GM12878 (cell line): ENCODE measurements around the gene PRPF4. TPM values are rescaled to one million over a fixed set of nuclear protein-coding genes. Genes with fewer than 3 reads are reported as not detected.

ENCODE experiments used
- ATAC-seq: fragments of 200-7000 bp; cut with Tn5 transposase; 3 replicates; pipeline ENCODE4 v1.9.1; 2020; ENCODE audit warnings: mild to moderate bottlenecking, moderate library complexity
- BruUV-seq: library from RNA; stranded (reverse); fragments of 400-500 nt; replicated peaks from 2 replicates; lab custom pipeline; 2021; lab: Mats Ljungman, UMichigan
- CTCF ChIA-PET: fragments of 300-600 bp; sonication (Branson Sonifier 250); formaldehyde crosslinking; extraction: SDS; loops from one replicate; lab custom pipeline; 2021; ENCODE audit warnings: inconsistent platforms; lab: Yijun Ruan, JAX
- POLR2A ChIA-PET: fragments of 350-600 bp; formaldehyde crosslinking; extraction: SDS; loops from one replicate; lab custom pipeline; 2021; ENCODE audit warnings: inconsistent platforms; lab: Charles Lee
- RAD21 ChIA-PET: fragments of 300-600 bp; sonication (Branson Sonifier 250); formaldehyde crosslinking; loops from one replicate; lab custom pipeline; 2023; ENCODE audit warnings: antibody characterized with exemption; ENCODE audit not compliant: unreplicated experiment; lab: Charles Lee
- SMC1A ChIA-PET: fragments of 300-600 bp; sonication (Branson Sonifier 250); formaldehyde crosslinking; loops from one replicate; lab custom pipeline; 2023; ENCODE audit not compliant: unreplicated experiment, uncharacterized antibody; lab: Charles Lee
- DNase-seq: peaks from one replicate; pipeline ENCODE4 v3.0.0-alpha.2; 2011; ENCODE audit warnings: low read depth, low spot score
- FAIRE-seq: peaks from 3 replicates; lab custom pipeline; 2011; peaks lifted over from hg19 to GRCh38; lab: Jason Lieb, UNC
- H2AFZ ChIP-seq: 2 replicates; pipeline ENCODE4 v1.6.0; 2011; ENCODE audit warnings: low read depth, low read length, control low read depth; ENCODE audit not compliant: control insufficient read depth
- H3K27ac ChIP-seq: 2 replicates; pipeline ENCODE4 v1.5.1; 2011; ENCODE audit warnings: control low read depth; ENCODE audit not compliant: control insufficient read depth, insufficient read depth
- H3K27me3 ChIP-seq, 2 experiments: replicated peaks in 1 of 2; 2 replicates each; pipeline versions ENCODE4 v1.6.0 to v1.6.1; 2011; ENCODE audit warnings: low read length in 1 of 2; ENCODE audit not compliant: control insufficient read depth in 2 of 2, insufficient read depth in 2 of 2
- H3K36me3 ChIP-seq, 2 experiments: 2 replicates each; pipeline ENCODE4 v1.5.1; 2011; ENCODE audit warnings: low read length in 1 of 2; ENCODE audit not compliant: control insufficient read depth in 2 of 2, insufficient read depth in 2 of 2
- H3K4me1 ChIP-seq: 2 replicates; pipeline ENCODE4 v1.6.1; 2011; ENCODE audit warnings: mild to moderate bottlenecking, low read length, moderate library complexity, mixed read lengths; ENCODE audit not compliant: control insufficient read depth, insufficient read depth
- H3K4me2 ChIP-seq: 2 replicates; pipeline ENCODE4 v1.6.0; 2011; ENCODE audit warnings: control low read depth; ENCODE audit not compliant: control insufficient read depth, insufficient read depth
- H3K4me3 ChIP-seq: fragments of 200-600 bp; sonication (generic); 2 replicates; pipeline ENCODE4 v1.5.1; 2016
- H3K79me2 ChIP-seq: 2 replicates; pipeline ENCODE4 v1.6.0; 2011; ENCODE audit warnings: low read length; ENCODE audit not compliant: control insufficient read depth, insufficient read depth
- H3K9ac ChIP-seq: 2 replicates; pipeline ENCODE4 v1.8.0; 2011; ENCODE audit warnings: low read length, control low read depth, mixed read lengths; ENCODE audit not compliant: control insufficient read depth, insufficient read depth
- H3K9me3 ChIP-seq: replicated peaks from 3 replicates; pipeline ENCODE4 v1.5.1; 2011; ENCODE audit warnings: mild to moderate bottlenecking, low read length; ENCODE audit not compliant: control insufficient read depth, insufficient read depth
- H4K20me1 ChIP-seq: 2 replicates; pipeline ENCODE4 v1.6.0; 2011; ENCODE audit not compliant: control insufficient read depth, insufficient read depth
- MTA2 ChIP-seq: fragments of 450-650 bp; IDR thresholded peaks from 2 replicates; pipeline ENCODE4 v1.6.1; 2016; ENCODE audit warnings: low read depth, mild to moderate bottlenecking, moderate library complexity
- POLR2AphosphoS2 ChIP-seq: IDR thresholded peaks from 2 replicates; pipeline ENCODE4 v1.6.1; 2011; ENCODE audit warnings: low read depth, mild to moderate bottlenecking, low read length, improper control_type of control experiment, moderate library complexity
- POLR2AphosphoS5 ChIP-seq: IDR thresholded peaks from 2 replicates; pipeline ENCODE4 v1.6.1; 2011; ENCODE audit warnings: mild to moderate bottlenecking, low read length, inconsistent platforms
- TBL1XR1 ChIP-seq: IDR thresholded peaks from 2 replicates; pipeline ENCODE4 v1.6.1; 2012; ENCODE audit warnings: low read depth, low read length, improper control_type of control experiment
- WRNIP1 ChIP-seq: IDR thresholded peaks from 2 replicates; pipeline ENCODE4 v1.6.1; 2011; ENCODE audit warnings: low read depth, low read length, improper control_type of control experiment, borderline replicate concordance
- ZNF622 ChIP-seq: fragments of 450-650 bp; IDR thresholded peaks from 2 replicates; pipeline ENCODE4 v1.6.1; 2017; ENCODE audit warnings: mild to moderate bottlenecking, inconsistent platforms
- WGBS: methylation state at CpG from one replicate; pipeline ENCODE4 v1.1.6; 2016; ENCODE audit warnings: low lambda C conversion rate; ENCODE audit not compliant: insufficient replicate concordance, insufficient coverage; ENCODE audit errors: missing lambda C conversion rate; 5-methylcytosine and 5-hydroxymethylcytosine counted together
- in situ Hi-C: fragments of 300-500 bp; cut with MboI; formaldehyde crosslinking; loops from 9 replicates; pipeline ENCODE4 v1.14.3; 2018; ENCODE audit warnings: mixed read lengths
- intact Hi-C: fragments of 100-400 bp; cut with micrococcal nuclease; formaldehyde crosslinking; loops from one replicate; pipeline ENCODE4 v1.14.2; 2022; ENCODE audit not compliant: unreplicated experiment
- polyA plus RNA-seq, 11 experiments: library from polyadenylated mRNA; depleted of rRNA in 4 of 11; unstranded in 6 of 11; stranded (reverse) in 5 of 11; fragments of >200 nt; fragmentation: Nextera tagmentation in 4 of 11; fragmentation: Illumina TruSeq in 1 of 11; extraction: Ambion mirVana in 4 of 11; extraction: Trizol in 1 of 11; gene quantifications; 1 replicate in 1 of 11; 2 replicates in 10 of 11; pipeline versions ENCODE4 v1.2.1 to v1.2.3, GENCODE V29; 2011 to 2016; ENCODE audit warnings: inconsistent platforms in 2 of 11, missing spikeins in 2 of 11, low read depth in 1 of 11
- total RNA-seq, 4 experiments: library from RNA; depleted of rRNA in 3 of 4; stranded (reverse); fragments of >200 nt in 3 of 4; fragmentation: Illumina TruSeq in 1 of 4; extraction: Trizol in 1 of 4; gene quantifications; 2 replicates each; pipeline versions ENCODE4 v1.2.1 to v1.2.3, GENCODE V29; 2013 to 2021
- TF ChIP-seq, protein P1 (sequence below): fragments of 450-650 bp; IDR thresholded peaks from 2 replicates; pipeline ENCODE4 v1.6.1; 2016; ENCODE audit warnings: mild to moderate bottlenecking

Gene PRPF4
- total and polyA plus RNA-seq, 10 of the 15 experiments (the other 5 are each of a cell fraction or from before 2014, with no cell fraction given): 23.0 to 48.1 (median 39.2) TPM

DNA sequence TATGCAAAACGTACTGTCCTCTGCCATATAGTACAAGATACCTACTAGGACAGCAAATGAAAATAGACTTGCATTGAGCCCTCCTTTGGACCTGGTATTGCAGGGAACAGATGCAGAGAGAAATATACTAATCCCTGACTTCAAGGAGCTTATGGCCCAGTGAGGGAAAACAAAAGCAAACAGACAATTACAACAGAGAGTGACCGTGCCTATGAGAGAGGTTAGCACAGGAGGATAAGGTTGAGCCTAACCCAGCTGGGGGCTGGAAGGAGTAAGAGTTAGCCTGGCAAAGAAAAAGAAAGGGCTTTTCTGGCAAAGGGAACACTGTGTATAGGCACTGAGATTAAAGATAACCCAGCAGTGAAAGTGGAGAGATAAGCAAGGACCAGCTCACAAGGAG lies 5.6 kb upstream of the PRPF4 start:
- Histone ChIP-seq H3K27me3 (no peaks in the 10 kb centered on the region), H3K27ac (no peak overlapping the region), H3K4me1 (peaks cover 5% of the 10 kb centered on the region; the same call in 1 of the 2 replicates), H3K9me3 (no peaks in the 10 kb centered on the region), H3K4me2 (no peak overlapping the region), H3K79me2 (peaks cover 13% of the 10 kb centered on the region), H3K4me3 (no peak overlapping the region), H2AFZ (no peak overlapping the region), H3K9ac (no peak overlapping the region), H3K36me3 (peaks cover 4 to 12% of the 10 kb centered on the region in 2 experiments), H4K20me1 (no peaks in the 10 kb centered on the region)
- CTCF ChIA-PET: interaction anchor here (0.7 to 1.8 kb wide), 5 partner anchors 38 to 386 kb away, joined by 3 to 8 read pairs (median 4); no protein-coding TSS in a partner anchor
- intact Hi-C loops (loop anchor here (5.0 to 10.0 kb wide), 2 partner anchors 343 to 1115 kb away; partner anchors contain the start of gene AKNA), in situ Hi-C loops (loop anchor here (5.0 kb wide), 3 partner anchors 137 to 387 kb away; no protein-coding TSS in a partner anchor)
- no peak for TF ChIP-seq WRNIP1
- no peak for TF ChIP-seq POLR2AphosphoS5
- TF ChIP-seq MTA2: no peak
- no peak for TF ChIP-seq POLR2AphosphoS2
- TF ChIP-seq, protein P1, sequence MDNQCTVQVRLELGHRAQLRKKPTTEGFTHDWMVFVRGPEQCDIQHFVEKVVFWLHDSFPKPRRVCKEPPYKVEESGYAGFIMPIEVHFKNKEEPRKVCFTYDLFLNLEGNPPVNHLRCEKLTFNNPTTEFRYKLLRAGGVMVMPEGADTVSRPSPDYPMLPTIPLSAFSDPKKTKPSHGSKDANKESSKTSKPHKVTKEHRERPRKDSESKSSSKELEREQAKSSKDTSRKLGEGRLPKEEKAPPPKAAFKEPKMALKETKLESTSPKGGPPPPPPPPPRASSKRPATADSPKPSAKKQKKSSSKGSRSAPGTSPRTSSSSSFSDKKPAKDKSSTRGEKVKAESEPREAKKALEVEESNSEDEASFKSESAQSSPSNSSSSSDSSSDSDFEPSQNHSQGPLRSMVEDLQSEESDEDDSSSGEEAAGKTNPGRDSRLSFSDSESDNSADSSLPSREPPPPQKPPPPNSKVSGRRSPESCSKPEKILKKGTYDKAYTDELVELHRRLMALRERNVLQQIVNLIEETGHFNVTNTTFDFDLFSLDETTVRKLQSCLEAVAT: no peak
- no peak for TF ChIP-seq TBL1XR1
- no peak for TF ChIP-seq ZNF622
- SMC1A ChIA-PET: interaction anchor here (0.8 kb wide), 2 partner anchors 30 to 143 kb away, joined by 3 read pairs; no protein-coding TSS in a partner anchor
- WGBS: 77% methylated on average over 2 of the region's 2 CpGs
- POLR2A ChIA-PET: no interaction called here
- ATAC-seq (no peak), DNase-seq (no peak), FAIRE-seq (no peak)
- RAD21 ChIA-PET: interaction anchor here (1.2 kb wide), 1 partner anchor 388 kb away, joined by 3 read pairs; no protein-coding TSS in a partner anchor
- no TSS peak for BruUV-seq
